ENCODE measurements around the gene ADAMTS6.

ADAMTS6 gene

DNA sequence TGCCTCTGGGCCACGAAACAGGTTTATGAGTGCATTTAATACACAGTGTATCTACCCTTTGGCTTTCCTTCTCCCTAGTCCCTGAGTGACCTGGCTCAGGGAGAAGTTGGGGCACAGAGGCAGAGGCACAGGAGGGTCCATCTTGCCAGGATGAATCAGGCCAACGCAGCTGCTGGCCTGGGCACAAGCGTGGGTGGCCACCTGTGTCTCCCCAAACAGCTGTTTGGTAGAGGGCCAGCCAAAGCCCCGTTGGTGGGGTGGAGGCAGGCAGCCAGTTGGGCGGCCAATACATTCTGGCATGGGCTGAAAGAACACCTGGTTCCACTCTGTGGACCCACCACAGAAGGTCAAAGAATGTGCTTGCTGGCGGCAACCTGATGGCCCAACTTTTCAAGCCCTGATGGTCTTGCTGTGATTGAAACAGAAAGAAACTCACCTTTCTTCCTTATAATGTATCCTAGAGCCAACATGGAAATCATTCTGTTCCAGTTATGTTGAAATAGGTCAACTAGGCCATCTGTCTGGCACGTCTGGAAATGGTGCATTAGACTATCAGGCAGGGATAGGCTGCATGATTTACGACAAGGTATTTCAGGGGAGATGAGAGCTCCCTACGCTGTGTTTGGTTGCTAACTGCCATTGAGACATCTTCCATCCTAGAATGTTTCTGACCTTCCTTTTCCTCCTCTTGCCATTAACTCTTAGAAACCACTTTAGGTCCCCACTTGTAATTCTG lies 337.4 kb downstream of the ADAMTS6 start:
- no peak for DNase-seq

- DNase-seq: peak; percentile 89
Measured at GRCh38 chr5:65142511-65143011, 339.2 kb downstream of the ADAMTS6 start.

DNA sequence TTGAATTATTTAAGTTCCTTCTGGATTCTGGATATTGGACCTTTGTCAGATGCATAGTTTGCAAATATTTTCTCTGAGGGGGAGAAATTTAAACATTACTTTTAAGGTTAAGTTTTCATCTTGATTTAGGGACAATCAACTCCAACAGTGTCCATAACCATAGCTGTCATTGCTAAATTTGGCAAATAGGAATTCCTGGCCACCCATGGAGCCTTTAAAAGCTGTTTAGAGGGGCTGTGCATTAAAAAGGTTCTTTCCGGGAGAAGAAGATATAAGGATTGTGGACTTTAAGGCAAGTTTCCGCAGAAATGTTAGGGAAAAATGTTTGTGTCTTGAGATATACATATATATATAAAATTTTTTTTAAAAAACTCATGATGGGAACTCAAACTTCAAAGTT lies 339.7 kb downstream of the ADAMTS6 start:
- DNase-seq: peak; percentile 59

DNA sequence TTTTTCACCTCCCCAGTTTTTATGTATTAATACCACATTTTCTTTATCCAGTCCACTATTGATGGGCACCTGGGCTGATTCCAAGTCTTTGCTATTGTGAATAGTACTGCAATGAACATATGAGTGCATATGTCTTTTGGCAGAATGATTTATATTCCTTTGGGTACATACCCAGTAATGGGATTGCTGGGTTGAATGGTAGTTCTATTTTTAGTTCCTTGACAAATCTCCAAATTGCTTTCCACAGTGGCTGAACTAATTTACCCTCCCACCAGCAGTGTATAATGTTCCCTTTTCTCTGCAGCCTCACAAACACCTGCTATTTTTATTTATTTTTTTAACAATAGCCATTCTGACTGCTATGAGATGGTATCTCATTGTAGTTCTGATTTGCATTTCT lies 340.2 kb downstream of the ADAMTS6 start:
- peak; percentile 40 for DNase-seq

DNA sequence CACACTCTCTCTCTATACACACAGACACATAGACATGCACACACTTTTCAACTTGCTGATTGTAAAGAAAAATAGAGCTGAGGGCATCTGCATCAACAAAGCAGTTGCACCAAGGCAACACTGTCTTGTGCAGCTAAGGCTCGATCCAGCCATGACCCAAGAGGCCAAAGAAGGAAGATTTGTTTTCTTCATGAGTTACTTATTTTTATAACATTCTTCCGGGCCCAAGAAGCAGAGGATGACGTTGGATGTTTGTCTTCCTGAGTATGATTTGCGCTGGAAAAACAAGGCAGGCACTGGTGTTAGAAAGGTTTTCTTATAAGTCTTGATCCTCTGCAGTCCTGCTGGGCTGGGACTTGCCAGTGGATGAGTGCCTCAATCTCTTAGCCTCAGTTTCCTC lies 344.1 kb downstream of the ADAMTS6 start:
- no peak for DNase-seq

- DNase-seq: peak; percentile 45
Measured at GRCh38 chr5:65133477-65134110, 348.1 kb downstream of the ADAMTS6 start.

- no peak for DNase-seq
Measured at GRCh38 chr5:65132386-65132785, 349.3 kb downstream of the ADAMTS6 start.

DNA sequence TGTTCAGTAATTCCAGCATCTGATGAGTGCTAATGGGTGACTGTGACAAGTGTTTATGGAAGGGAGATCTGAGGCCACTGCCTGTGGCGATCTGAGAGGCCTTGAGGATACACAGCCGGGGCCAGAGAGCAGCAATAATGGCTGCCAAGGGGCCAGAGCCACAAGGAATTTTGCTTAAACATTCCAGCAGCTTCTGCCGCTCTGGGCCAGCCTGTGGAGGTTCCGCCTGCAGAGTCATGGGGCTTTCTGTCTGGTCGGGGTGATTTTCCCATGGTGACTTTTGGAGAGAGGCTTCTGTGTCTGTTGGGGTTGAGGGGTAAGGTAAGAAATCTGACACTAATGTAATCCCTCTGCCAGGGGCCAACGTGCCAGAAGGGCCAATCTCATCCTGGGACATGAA lies 353.5 kb downstream of the ADAMTS6 start:
- DNase-seq: peak; percentile 36

- peak; percentile 73 for DNase-seq
Measured at GRCh38 chr5:65127161-65127901, 354.4 kb downstream of the ADAMTS6 start.

DNA sequence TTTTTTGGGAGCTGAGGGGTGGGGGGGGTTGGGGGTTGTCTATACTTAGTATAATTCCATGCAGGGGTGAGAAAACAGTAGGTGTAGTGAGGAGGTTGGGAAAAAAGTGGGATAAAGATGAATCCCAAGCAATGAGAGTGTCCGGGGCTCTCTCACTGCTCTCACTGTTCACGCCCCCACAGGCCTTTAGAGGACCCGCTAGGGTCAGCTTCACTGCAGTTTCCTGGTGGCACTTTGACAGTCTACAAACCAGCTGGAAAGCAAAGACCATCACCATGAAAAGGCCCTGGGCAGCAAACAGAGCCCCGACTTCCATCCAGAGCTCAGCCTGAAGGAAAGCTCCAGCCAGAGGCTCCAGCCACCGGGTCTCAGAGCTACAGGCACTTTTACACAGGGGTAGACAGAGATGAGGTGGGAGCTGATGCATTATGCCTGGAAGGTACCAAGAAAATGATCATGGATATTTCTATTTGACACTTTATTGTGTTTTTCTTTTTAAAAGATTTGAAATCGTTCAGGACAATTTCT lies 355.1 kb downstream of the ADAMTS6 start:
- peak; percentile 25 for DNase-seq

GRCh38 chr5:65125591-65126541 lies 355.9 kb downstream of the ADAMTS6 start:
- peak; percentile 78 for DNase-seq

DNA sequence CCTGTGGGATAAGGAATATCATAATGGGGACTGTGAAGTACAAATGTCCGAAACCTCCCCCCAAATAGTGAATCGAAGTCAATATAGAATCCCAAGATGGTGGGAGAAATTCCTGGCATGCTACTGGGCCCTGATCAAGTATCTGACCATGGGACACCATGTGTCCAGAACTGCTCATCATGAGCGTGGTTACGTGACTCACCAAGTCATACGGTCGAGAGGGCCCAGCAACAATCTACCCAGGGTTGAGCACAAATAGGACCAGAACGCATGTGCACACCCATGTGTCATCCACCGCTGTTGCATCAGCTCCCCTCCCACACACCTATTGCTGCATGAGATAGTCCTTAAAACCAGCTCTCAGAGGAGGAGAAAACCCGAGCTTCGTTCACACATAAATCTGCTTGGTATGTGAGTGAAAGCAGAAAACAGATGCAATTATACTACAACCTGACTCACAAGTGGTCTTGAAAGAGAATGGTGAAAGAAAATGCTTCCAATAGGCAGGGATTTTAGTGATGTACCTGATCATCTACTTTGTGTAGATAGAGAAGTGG lies 359.8 kb downstream of the ADAMTS6 start:
- peak; percentile 56 for DNase-seq

GRCh38 chr5:65120371-65120967 lies 361.3 kb downstream of the ADAMTS6 start:
- DNase-seq: no peak

GRCh38 chr5:65117525-65117924 lies 364.2 kb downstream of the ADAMTS6 start:
- DNase-seq: no peak

- DNase-seq: peak; percentile 36
Measured at GRCh38 chr5:65113771-65114170, 367.9 kb downstream of the ADAMTS6 start.

GRCh38 chr5:65111961-65112658 lies 369.6 kb downstream of the ADAMTS6 start:
- no peak for DNase-seq

- DNase-seq: peak; percentile 71
Measured at GRCh38 chr5:65108786-65109743, 372.7 kb downstream of the ADAMTS6 start.

DNA sequence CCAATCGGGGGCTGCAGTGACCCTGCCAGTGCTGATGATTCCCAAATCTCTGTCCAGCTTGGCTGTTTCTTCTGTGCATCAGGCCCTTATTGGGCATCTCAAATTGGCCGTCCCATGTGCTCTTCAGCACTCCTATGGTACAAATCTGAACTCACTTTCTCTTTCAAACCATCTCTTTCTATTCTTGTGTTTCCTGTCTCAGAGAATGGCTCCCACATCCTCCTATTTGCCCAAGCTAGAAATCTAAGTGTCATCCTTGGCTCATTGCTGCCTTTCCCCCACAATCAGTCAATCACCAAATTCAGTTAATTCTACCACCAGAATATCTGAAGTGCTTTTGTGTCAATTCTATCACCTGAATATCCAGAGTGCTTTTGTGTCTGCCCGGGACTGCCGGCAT lies 376.4 kb downstream of the ADAMTS6 start:
- no peak for DNase-seq

DNA sequence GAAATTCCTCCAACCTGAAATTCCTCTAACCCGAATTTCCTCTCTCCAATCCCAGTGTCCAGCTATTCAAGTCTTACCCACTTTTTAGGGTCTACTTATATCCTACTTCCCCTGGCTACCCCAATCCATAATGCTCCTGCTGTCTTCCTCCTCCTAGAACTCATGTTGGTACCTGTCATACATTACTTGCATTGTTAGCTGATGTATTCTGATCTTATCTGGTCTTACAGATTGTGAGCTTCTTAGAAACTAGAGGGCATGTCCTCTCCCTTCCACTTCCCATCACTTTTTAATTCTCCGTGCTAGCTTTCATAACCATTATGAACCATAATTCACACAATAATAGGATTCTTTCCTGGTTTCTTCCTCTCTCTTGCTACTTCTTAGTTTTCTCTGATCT lies 376.9 kb downstream of the ADAMTS6 start:
- DNase-seq: no peak

All from fibroblast of skin of scalp (primary cell).